NT2/D1 (cell line): ENCODE results near the gene FOLR1.
"Not testable (repeated sequence)": the region's sequence is repeated elsewhere in the genome, so short reads cannot be mapped to it uniquely, and the experiment has no call there.

Experiments
- DNase-seq: peaks from one replicate; pipeline ENCODE4 v3.0.0-alpha.2; 2011; ENCODE audit warnings: low read depth, low spot score
- H3K27me3 ChIP-seq: 2 replicates; pipeline ENCODE4 v1.6.0; 2011; ENCODE audit warnings: mild to moderate bottlenecking; ENCODE audit not compliant: insufficient read length, insufficient read depth
- H3K36me3 ChIP-seq: 2 replicates; pipeline ENCODE4 v1.6.1; 2011; ENCODE audit warnings: mild to moderate bottlenecking, low read length, mixed read lengths; ENCODE audit not compliant: insufficient read depth, insufficient read length
- H3K4me1 ChIP-seq: 2 replicates; pipeline ENCODE4 v1.5.1; 2011; ENCODE audit not compliant: insufficient read depth, insufficient read length
- H3K4me3 ChIP-seq: 2 replicates; pipeline ENCODE4 v1.5.1; 2011; ENCODE audit warnings: low read depth; ENCODE audit not compliant: insufficient read length
- H3K9ac ChIP-seq: 2 replicates; pipeline ENCODE4 v1.6.0; 2011; ENCODE audit warnings: low read depth; ENCODE audit not compliant: insufficient read length
- H3K9me3 ChIP-seq: 2 replicates; pipeline ENCODE4 v1.5.1; 2011; ENCODE audit warnings: mild to moderate bottlenecking, low read length; ENCODE audit not compliant: insufficient read depth
- SUZ12 ChIP-seq: IDR thresholded peaks from 2 replicates; pipeline ENCODE4 v1.6.1; 2011; ENCODE audit not compliant: insufficient read length, insufficient read depth; ENCODE audit errors: extremely low read depth
- YY1 ChIP-seq: IDR thresholded peaks from 2 replicates; pipeline ENCODE4 v1.6.1; 2011; ENCODE audit not compliant: insufficient read length, insufficient read depth
- ZNF274 ChIP-seq: IDR thresholded peaks from 2 replicates; pipeline ENCODE4 v1.6.1; 2011; ENCODE audit warnings: mild to moderate bottlenecking, low read depth, low read length

The FOLR1 gene

DNA sequence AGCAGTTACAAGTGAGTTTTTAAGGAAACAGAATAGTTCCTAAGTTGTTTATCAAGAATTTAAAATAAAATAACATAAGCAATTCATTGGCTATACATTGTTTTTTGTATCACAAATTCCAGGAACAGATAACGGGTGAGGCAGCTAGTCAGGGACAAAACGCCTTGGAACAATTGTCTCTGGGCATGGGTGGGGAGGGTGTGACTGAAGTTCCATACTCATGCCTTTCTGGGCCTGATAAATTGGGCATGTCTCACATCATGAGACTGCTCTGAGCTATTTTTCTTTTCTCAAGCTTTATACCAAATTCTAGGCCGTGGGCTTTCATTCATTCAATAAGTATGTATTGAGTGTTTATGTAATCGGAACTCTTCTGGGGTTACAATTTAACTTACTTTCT is 34.8 kb upstream of the FOLR1 start:
- TF ChIP-seq ZNF274: no peak
- TF ChIP-seq YY1: no peak
- TF ChIP-seq SUZ12: no peak
- DNase-seq: no peak
- H3K27me3 ChIP-seq: no peaks in the 10 kb centered on the region

GRCh38 chr11:72160319-72160718 is 31.6 kb upstream of the FOLR1 start:
- Histone ChIP-seq H3K4me3 (no peak overlapping the region), H3K27me3 (no peaks in the 10 kb centered on the region), H3K4me1 (no peaks in the 10 kb centered on the region), H3K9me3 (no peaks in the 10 kb centered on the region; the same call in 1 of the 2 replicates), H3K36me3 (no peaks in the 10 kb centered on the region), H3K9ac (no peak overlapping the region)
- TF ChIP-seq ZNF274 (no peak), SUZ12 (no peak), YY1 (no peak)
- DNase-seq: no peak

More for the DNA sequence above, 34.8 kb upstream of the FOLR1 start:
- Histone ChIP-seq H3K4me1 (no peaks in the 10 kb centered on the region), H3K36me3 (no peaks in the 10 kb centered on the region), H3K4me3 (no peak overlapping the region), H3K9me3 (no peaks in the 10 kb centered on the region; the same call in 1 of the 2 replicates), H3K9ac (no peak overlapping the region)

DNA sequence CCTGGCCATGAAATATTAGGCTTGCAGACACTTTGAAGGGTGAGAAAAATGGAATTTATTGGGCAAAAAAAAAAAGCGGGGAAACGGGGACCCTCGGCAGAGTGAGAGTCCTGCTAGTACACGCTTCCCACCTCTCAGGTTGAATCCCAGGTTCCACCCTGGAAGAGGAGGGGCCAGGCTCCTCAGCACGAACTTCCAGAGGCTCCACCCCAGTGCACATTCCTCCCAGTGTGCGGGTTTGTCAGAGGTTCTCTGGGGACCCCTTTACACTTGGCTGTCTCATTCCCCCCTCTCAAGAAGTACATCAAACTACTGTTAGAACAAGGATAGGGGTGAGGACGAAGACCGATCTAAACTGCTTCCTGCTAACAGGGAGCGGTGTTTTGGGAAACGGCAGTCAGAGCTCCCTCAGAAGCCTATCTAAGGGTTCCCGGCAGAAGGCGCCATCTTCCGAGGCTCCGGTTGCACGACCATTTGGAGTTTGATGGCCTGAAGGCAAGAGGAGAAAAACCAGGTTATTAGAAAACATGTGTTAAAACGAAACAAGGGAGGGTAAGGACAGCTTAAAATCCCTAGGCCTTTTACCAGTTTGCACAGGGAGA is 28.9 kb upstream of the FOLR1 start:
- Histone ChIP-seq H3K4me1 (no peaks in the 10 kb centered on the region), H3K27me3 (no peaks in the 10 kb centered on the region), H3K36me3 (no peaks in the 10 kb centered on the region), H3K4me3 (no peak overlapping the region), H3K9me3 (peaks cover 6% of the 10 kb centered on the region; the same call in 1 of the 2 replicates), H3K9ac (no peak overlapping the region)
- DNase-seq: no peak
- TF ChIP-seq SUZ12: no peak
- TF ChIP-seq YY1: no peak
- no peak for TF ChIP-seq ZNF274

- H3K4me3 ChIP-seq, H3K4me1 ChIP-seq, H3K36me3 ChIP-seq, H3K9ac ChIP-seq, DNase-seq, H3K27me3 ChIP-seq, H3K9me3 ChIP-seq: not testable (repeated sequence)
Measured at GRCh38 chr11:72164187-72164586, 27.8 kb upstream of the FOLR1 start.

DNA sequence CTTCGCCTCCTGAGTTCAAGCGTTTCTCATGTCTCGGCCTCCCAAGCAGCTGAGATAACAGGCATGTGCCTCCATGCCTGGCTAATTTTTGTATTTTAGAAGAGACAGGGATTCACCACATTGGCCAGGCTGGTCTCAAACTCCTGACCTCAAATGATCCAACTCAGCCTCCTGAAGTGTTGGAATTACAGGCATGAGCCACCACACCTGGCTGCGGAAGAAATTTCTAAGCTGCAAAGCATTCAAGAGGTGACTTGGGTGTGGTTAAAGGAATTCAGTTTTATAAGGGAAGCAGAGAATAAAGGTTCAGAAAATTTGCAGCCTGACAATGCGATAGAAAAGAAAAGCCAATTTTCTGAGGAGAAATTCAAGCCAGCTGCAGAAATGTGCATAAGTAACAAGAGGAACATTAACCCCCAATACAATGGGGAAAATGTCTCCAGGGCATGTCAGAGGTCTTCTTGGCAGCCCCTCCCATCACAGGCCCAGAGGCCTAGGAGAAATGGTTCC is 22.8 kb upstream of the FOLR1 start:
- H3K9ac ChIP-seq, H3K27me3 ChIP-seq, H3K4me3 ChIP-seq, H3K4me1 ChIP-seq, H3K36me3 ChIP-seq, DNase-seq, H3K9me3 ChIP-seq: not testable (repeated sequence)

DNA sequence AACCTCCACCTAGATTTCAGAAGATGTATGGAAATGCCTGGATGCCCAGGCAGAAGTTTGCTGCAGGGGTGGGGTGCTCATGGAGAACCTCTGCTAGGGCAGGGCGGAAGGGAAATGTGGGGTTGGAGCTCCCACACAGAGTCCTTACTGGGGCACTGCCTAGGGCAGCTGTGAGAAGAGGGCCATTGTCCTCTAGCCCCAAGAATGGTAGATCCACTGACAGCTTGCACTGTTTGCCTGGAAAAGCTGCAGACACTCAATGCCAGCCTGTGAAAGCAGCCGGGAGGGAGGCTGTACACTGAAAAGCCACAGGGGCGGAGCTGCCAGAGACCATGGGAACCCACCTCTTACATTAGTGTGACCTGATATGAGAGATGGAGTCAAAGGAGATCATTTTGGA is 22.2 kb upstream of the FOLR1 start:
- H3K9ac ChIP-seq, H3K36me3 ChIP-seq, H3K4me3 ChIP-seq, H3K9me3 ChIP-seq, H3K4me1 ChIP-seq, H3K27me3 ChIP-seq, DNase-seq: not testable (repeated sequence)

GRCh38 chr11:72172043-72172442 is 19.9 kb upstream of the FOLR1 start:
- not testable (repeated sequence) for H3K36me3 ChIP-seq, DNase-seq, H3K9me3 ChIP-seq, H3K4me3 ChIP-seq, H3K27me3 ChIP-seq, H3K4me1 ChIP-seq, H3K9ac ChIP-seq

DNA sequence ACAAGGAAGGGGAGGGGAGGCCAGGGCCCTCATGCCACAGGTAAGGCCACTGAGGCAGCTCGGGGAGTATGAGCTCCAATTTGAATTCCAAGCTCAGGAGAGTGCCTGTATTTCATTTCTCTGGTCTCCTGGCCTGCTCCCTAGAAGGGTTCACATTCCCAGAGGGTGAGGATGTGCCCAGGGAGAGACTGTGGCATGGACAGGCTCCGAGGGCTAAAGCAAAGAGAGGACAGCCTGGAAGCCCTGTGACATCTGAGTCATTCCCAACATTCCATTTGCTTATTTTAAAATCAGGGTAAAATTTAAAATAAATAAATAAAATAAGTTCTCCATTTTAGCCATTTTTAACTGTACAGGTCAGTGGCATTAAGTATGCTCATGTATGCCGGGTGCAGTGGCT is 18.6 kb upstream of the FOLR1 start:
- H3K4me1 ChIP-seq: no peaks in the 10 kb centered on the region

More for the DNA sequence above, 18.6 kb upstream of the FOLR1 start:
- DNase-seq: no peak
- TF ChIP-seq SUZ12: no peak
- TF ChIP-seq ZNF274: no peak
- Histone ChIP-seq H3K36me3 (no peaks in the 10 kb centered on the region), H3K9me3 (no peaks in the 10 kb centered on the region), H3K9ac (no peak overlapping the region), H3K4me3 (no peak overlapping the region), H3K27me3 (no peaks in the 10 kb centered on the region)
